ENCODE data around the gene KIF5A.

Gene KIF5A

DNA sequence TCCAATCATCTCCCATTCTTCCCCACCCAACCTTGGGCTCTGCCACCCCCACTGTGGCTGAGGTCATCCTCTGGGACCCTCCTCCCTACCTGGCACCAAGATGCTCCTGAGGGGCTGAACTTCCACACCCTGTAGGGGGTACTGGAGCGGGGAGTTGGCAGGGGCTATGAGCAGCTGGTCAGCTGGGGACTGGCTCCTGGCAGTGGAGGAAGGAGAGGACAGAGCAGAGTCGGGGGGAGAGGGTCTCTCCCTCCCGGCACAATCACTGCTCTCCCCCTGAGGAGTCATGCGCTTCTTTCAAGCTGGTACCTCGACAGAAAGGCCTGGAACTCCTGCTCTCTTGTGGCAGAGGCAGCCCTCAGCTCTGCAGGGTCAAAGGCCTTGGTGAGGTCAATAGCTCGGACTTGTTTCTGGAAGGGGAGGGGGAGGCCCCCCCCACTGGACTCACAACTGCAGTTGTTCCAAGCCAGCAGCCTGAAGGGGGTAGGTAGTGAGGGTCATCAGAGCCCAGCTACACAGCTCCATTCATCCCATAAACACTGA is 81.1 kb downstream of the KIF5A start:
- DNase-seq (ENCODE audit: low read depth in 2 of 3, low spot score in 2 of 3) = no peak

- DNase-seq (ENCODE audit: low read depth in 2 of 3, low spot score in 2 of 3) = no peak
Measured at GRCh38 chr12:57631566-57632072, 81.8 kb downstream of the KIF5A start.

- DNase-seq (ENCODE audit: low read depth in 2 of 3, low spot score in 2 of 3) = no peak
Measured at GRCh38 chr12:57632073-57632957, 82.5 kb downstream of the KIF5A start.

- no peak for DNase-seq (ENCODE audit: low read depth in 2 of 3, low spot score in 2 of 3)
Measured at GRCh38 chr12:57632958-57633840, 83.4 kb downstream of the KIF5A start, which contains the start of gene B4GALNT1. Gene B4GALNT1 (minus strand): TSS chr12:57633201. CDS start chr12:57632132, 1,069 bp downstream.

Data from activated CD8-positive, alpha-beta memory T cell treated with anti-CD3 and anti-CD28 coated beads for 48 hours (primary cell).